HG03045 (cell line): ENCODE measurements around the gene TEDC2.
"Not testable (repeated sequence)": the region's sequence is repeated elsewhere in the genome, so short reads cannot be mapped to it uniquely, and the experiment has no call there.

Source experiments
- ATAC-seq: cut with Tn5 transposase; IDR thresholded peaks from one replicate; pipeline ENCODE4 v1.9.1; 2021; ENCODE audit warnings: mild to moderate bottlenecking, moderate library complexity; ENCODE audit not compliant: unreplicated experiment

TEDC2 gene

GRCh38 chr16:2459647-2460390 is at the start of gene TEDC2:
TSS of gene TEDC2 (plus strand) at chr16:2460109. CDS start at chr16:2460145, 36 bp downstream.
- ATAC-seq, result peak; percentile 87

GRCh38 chr16:2415085-2415484 is 44.8 kb upstream of the TEDC2 start:
- ATAC-seq, result no peak

- no peak for ATAC-seq
Measured at GRCh38 chr16:2420035-2420434, 39.9 kb upstream of the TEDC2 start.

GRCh38 chr16:2422123-2422867 is 37.6 kb upstream of the TEDC2 start:
- no peak for ATAC-seq

GRCh38 chr16:2424061-2425007 is 35.6 kb upstream of the TEDC2 start:
- ATAC-seq, result no peak

GRCh38 chr16:2425008-2425518 is 34.8 kb upstream of the TEDC2 start:
- ATAC-seq, result no peak

GRCh38 chr16:2425825-2426430 is 34.0 kb upstream of the TEDC2 start:
- no peak for ATAC-seq

- no peak for ATAC-seq
Measured at GRCh38 chr16:2426941-2427361, 33.0 kb upstream of the TEDC2 start.

GRCh38 chr16:2427526-2427925 is 32.4 kb upstream of the TEDC2 start:
- ATAC-seq, result no peak

- peak; percentile 2 for ATAC-seq
Measured at GRCh38 chr16:2428051-2428783, 31.7 kb upstream of the TEDC2 start.

GRCh38 chr16:2428784-2429033 is 31.2 kb upstream of the TEDC2 start:
- ATAC-seq, result no peak

GRCh38 chr16:2429034-2429770 is 30.7 kb upstream of the TEDC2 start, which contains the start of gene CCNF:
TSS of gene CCNF (plus strand) at chr16:2429447. CDS start at chr16:2429482, 35 bp downstream.
- ATAC-seq, result peak; percentile 85

- ATAC-seq, result peak; percentile 1
Measured at GRCh38 chr16:2429771-2430663, 29.9 kb upstream of the TEDC2 start.

- no peak for ATAC-seq
Measured at GRCh38 chr16:2432286-2432685, 27.6 kb upstream of the TEDC2 start.

- no peak for ATAC-seq
Measured at GRCh38 chr16:2432801-2433505, 27.0 kb upstream of the TEDC2 start.

- ATAC-seq, result not testable (repeated sequence)
Measured at GRCh38 chr16:2435236-2435635, 24.7 kb upstream of the TEDC2 start.

GRCh38 chr16:2436110-2436509 is 23.8 kb upstream of the TEDC2 start:
- ATAC-seq, result no peak
